Tibial nerve (tissue), 4 donors: ENCODE data around the gene UNC80. TPM values are rescaled to one million over a fixed set of nuclear protein-coding genes. Genes with fewer than 3 reads are reported as not detected.
A peak's percentile ranks its signal among the peaks of the same experiment; 100 is the strongest.

ENCODE experiments used
- DNase-seq, 2 donors: peaks; one replicate each; pipeline ENCODE4 v3.0.0-alpha.2; 2019; ENCODE audit warnings: low spot score in 2 of 2
- H3K27ac ChIP-seq, 4 donors: fragments of 200-600 bp; sonication (generic) in 3 of 4; one replicate each; pipeline ENCODE4 v1.5.1; 2017 to 2019; ENCODE audit warnings: mild to moderate bottlenecking in 1 of 4
- H3K27me3 ChIP-seq, 2 donors: fragments of 200-600 bp; sonication (generic) in 1 of 2; one replicate each; pipeline versions ENCODE4 v1.5.1 to v1.6.0; 2017 to 2019
- H3K36me3 ChIP-seq, 3 donors: fragments of 200-600 bp; sonication (generic); one replicate each; pipeline ENCODE4 v1.5.1; 2018 to 2019
- H3K4me1 ChIP-seq, 4 donors: fragments of 200-600 bp; sonication (generic) in 3 of 4; one replicate each; pipeline ENCODE4 v1.5.1; 2017 to 2019
- H3K4me3 ChIP-seq, 4 donors: fragments of 200-600 bp; sonication (generic) in 3 of 4; one replicate each; pipeline ENCODE4 v1.5.1; 2017 to 2019; ENCODE audit warnings: mild to moderate bottlenecking in 1 of 4, moderate library complexity in 1 of 4
- H3K9me3 ChIP-seq, 4 donors: fragments of 200-600 bp; sonication (generic) in 3 of 4; one replicate each; pipeline ENCODE4 v1.5.1; 2017 to 2019
- EP300 ChIP-seq, 2 donors: sonication (generic); formaldehyde crosslinking; IDR thresholded peaks; one replicate each; pipeline ENCODE4 v1.6.1; 2017; ENCODE audit warnings: antibody characterized with exemption in 2 of 2, mild to moderate bottlenecking in 1 of 2
- POLR2A ChIP-seq, 2 donors: fragments of 450-650 bp; IDR thresholded peaks; one replicate each; pipeline ENCODE4 v1.6.1; 2017; ENCODE audit warnings: antibody characterized with exemption in 2 of 2, mild to moderate bottlenecking in 2 of 2, moderate library complexity in 2 of 2
- WGBS, 2 donors: methylation state at CpG; one replicate each; pipeline ENCODE4 v1.1.5; 2018; 5-methylcytosine and 5-hydroxymethylcytosine counted together
- total RNA-seq, 4 donors: library from RNA; depleted of rRNA; stranded (reverse); fragments of >200 nt; gene quantifications; one replicate each; pipeline ENCODE4 v1.1.0, GENCODE V29; 2016
- TF ChIP-seq, protein P1 (sequence below), 5 experiments: fragments of 200-600 bp in 3 of 5; fragments of 450-650 bp in 2 of 5; sonication (generic) in 3 of 5; IDR thresholded peaks; one replicate each; pipeline ENCODE4 v1.5.1; 2016 to 2019; ENCODE audit warnings: antibody characterized with exemption in 5 of 5, mild to moderate bottlenecking in 3 of 5, moderate library complexity in 2 of 5

UNC80 gene
- total RNA-seq, 4 donors from 2014 or later: 0.22 to 0.30 TPM; not detected in 2

DNA sequence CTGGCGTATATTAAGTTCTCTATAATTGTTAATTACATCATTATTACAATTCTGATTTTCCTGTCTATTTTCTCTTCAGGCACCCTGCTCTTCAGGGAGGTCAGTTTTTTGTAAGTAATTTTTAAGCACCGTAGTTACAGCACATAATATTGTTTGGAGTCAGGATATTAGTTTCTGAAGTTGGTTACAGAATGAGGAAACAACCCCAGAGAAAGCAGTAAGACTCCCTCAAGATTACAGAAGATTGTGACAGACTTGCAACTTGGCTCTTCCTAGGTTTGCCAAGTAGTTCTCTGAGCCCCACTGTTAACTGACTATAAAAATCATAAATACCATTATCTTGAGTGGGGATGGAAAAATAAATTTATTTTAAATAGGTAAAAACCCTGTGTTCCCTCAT is 231.7 kb downstream of the UNC80 start:
- 29 to 31% methylated on average over 2 of the region's 2 CpGs for WGBS, 2 donors
- DNase-seq: no peak
- no peak for TF ChIP-seq EP300 (IDR thresholded peaks at IDR 0.05)
- TF ChIP-seq, protein P1, sequence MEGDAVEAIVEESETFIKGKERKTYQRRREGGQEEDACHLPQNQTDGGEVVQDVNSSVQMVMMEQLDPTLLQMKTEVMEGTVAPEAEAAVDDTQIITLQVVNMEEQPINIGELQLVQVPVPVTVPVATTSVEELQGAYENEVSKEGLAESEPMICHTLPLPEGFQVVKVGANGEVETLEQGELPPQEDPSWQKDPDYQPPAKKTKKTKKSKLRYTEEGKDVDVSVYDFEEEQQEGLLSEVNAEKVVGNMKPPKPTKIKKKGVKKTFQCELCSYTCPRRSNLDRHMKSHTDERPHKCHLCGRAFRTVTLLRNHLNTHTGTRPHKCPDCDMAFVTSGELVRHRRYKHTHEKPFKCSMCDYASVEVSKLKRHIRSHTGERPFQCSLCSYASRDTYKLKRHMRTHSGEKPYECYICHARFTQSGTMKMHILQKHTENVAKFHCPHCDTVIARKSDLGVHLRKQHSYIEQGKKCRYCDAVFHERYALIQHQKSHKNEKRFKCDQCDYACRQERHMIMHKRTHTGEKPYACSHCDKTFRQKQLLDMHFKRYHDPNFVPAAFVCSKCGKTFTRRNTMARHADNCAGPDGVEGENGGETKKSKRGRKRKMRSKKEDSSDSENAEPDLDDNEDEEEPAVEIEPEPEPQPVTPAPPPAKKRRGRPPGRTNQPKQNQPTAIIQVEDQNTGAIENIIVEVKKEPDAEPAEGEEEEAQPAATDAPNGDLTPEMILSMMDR (IDR thresholded peaks at IDR 0.05): no peak
- H3K9me3 ChIP-seq: no peaks in the 10 kb centered on the region
- H3K4me3 ChIP-seq: peak overlapping the region; percentile 51 to 84 (median 73)
- H3K4me1 ChIP-seq: peaks cover 8 to 54% (median 22%) of the 10 kb centered on the region in 4 donors
- H3K36me3 ChIP-seq: no peaks in the 10 kb centered on the region
- peak overlapping the region in 1 of 4 donors; percentile 3 for H3K27ac ChIP-seq
- no peaks in the 10 kb centered on the region for H3K27me3 ChIP-seq

DNA sequence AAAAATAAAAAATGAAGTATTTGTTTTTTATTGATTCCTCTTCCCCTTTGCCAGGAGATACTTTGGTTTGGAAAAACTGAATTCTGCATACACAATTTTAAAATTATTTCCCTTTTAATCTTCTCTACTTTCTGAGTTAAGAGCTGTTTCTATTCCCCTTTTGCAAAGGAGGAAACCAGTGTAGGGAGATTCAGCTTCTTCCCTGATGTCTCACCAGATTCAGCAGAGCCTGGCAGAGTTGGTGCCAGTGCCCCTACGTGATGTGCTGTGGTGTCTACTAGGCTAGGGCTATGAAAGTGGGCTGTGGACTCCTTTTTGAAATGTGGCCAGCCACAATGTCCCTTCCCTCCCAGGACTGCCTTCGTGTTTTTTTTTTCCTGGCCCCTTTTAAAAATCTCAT is 233.2 kb downstream of the UNC80 start:
- no peaks in the 10 kb centered on the region for H3K27me3 ChIP-seq

DNA sequence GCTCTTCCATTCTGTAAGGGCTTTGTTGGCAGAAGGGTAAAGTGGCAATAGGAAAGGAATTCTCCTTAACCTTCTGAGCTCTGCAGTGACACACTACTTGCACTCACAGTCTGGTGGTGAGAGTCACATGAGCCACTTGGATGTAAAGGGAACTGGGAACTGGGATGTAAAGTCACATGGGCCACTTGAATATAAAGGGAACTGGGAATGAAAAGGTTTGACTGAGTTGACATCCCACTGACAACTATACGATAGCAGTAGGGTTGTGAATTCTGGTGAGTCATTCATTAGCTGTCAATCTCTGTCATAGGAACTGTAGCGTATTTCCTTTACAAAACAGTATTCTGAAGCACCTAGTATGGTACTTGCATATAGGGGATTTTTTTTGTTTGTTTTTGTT is 236.3 kb downstream of the UNC80 start:
- no peak overlapping the region for H3K4me3 ChIP-seq
- H3K27ac ChIP-seq: no peak overlapping the region
- H3K36me3 ChIP-seq: peaks cover 0 to 28% (median 0%) of the 10 kb centered on the region in 3 donors
- H3K4me1 ChIP-seq: peaks cover 8 to 52% (median 17%) of the 10 kb centered on the region in 4 donors
- 66% methylated on average over 2 of the region's 2 CpGs for WGBS, 2 donors
- DNase-seq: peak in 1 of 2 donors; percentile 20
- H3K27me3 ChIP-seq: no peaks in the 10 kb centered on the region
- H3K9me3 ChIP-seq: no peaks in the 10 kb centered on the region
- no peak for TF ChIP-seq POLR2A (IDR thresholded peaks at IDR 0.05)
- TF ChIP-seq, protein P1 (IDR thresholded peaks at IDR 0.05): no peak
- TF ChIP-seq EP300 (IDR thresholded peaks at IDR 0.05): peak in 1 of 2 donors; percentile 43

More for the DNA sequence above, 233.2 kb downstream of the UNC80 start:
- DNase-seq: no peak
- Histone ChIP-seq H3K27ac (no peak overlapping the region), H3K9me3 (no peaks in the 10 kb centered on the region), H3K4me1 (peaks cover 8 to 54% (median 22%) of the 10 kb centered on the region in 4 donors), H3K4me3 (no peak overlapping the region), H3K36me3 (peaks cover 0 to 3% (median 0%) of the 10 kb centered on the region in 3 donors)
- 63% methylated on average over 2 of the region's 2 CpGs for WGBS, 2 donors
- TF ChIP-seq EP300 (IDR thresholded peaks at IDR 0.05): no peak
- TF ChIP-seq, protein P1 (IDR thresholded peaks at IDR 0.05): no peak
- TF ChIP-seq POLR2A (IDR thresholded peaks at IDR 0.05): no peak

DNA sequence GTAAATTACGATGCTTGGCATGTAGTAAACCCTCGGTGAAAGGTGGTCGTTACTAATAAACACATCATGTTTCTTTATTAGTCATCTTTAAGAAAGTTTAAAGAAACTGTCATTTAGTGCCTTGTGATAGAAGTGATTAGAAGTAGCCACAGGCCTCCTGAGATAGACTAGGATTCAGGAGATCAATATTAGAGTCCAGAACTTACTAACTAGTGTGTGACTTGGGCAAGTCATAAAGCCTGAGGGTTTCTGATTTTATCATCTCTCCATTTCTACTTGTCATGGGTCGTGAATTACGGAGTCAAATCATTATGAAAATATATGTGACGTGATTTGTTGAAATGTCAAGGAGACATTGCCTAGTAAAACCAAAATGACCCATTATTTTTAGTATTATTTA is 237.5 kb downstream of the UNC80 start:
- no peak overlapping the region for H3K4me3 ChIP-seq
- H3K27ac ChIP-seq: no peak overlapping the region
- TF ChIP-seq POLR2A (IDR thresholded peaks at IDR 0.05) (no peak), EP300 (IDR thresholded peaks at IDR 0.05) (no peak)
- TF ChIP-seq, protein P1 (IDR thresholded peaks at IDR 0.05): no peak
- H3K36me3 ChIP-seq: peaks cover 0 to 38% (median 0%) of the 10 kb centered on the region in 3 donors
- H3K4me1 ChIP-seq: peaks cover 0 to 42% (median 8%) of the 10 kb centered on the region in 4 donors
- H3K9me3 ChIP-seq: no peaks in the 10 kb centered on the region
- WGBS, 2 donors: 78 to 80% methylated on average over 6 of the region's 6 CpGs
- H3K27me3 ChIP-seq: no peaks in the 10 kb centered on the region
- no peak for DNase-seq

DNA sequence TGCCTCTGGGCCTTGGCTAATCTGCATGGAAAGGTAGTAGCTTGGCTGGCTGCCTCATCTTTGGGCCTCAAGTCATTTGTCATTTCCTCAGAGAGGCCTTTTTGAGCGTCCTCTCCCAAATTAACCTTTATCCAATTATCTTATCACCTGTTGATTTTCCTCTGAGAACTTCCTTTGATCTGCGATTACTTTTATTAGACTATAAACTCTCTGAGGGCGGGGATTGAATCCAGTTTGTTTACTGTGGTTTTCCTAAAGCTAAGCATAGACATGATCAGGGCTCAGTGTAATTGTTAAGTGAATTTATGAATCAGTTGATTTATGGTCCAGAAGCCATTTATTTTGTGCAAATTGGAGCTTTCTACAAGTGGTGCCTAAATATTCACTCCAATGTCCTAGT is 238.3 kb downstream of the UNC80 start:
- 83 to 85% methylated on average over 3 of the region's 3 CpGs for WGBS, 2 donors
- peaks cover 0 to 46% (median 0%) of the 10 kb centered on the region in 3 donors for H3K36me3 ChIP-seq
- no peak for DNase-seq
- H3K9me3 ChIP-seq: no peaks in the 10 kb centered on the region
- H3K4me1 ChIP-seq: peaks cover 0 to 34% (median 6%) of the 10 kb centered on the region in 4 donors
- H3K4me3 ChIP-seq: no peak overlapping the region
- no peaks in the 10 kb centered on the region for H3K27me3 ChIP-seq
- TF ChIP-seq, protein P1 (IDR thresholded peaks at IDR 0.05): no peak
- TF ChIP-seq EP300 (IDR thresholded peaks at IDR 0.05): no peak
- no peak for TF ChIP-seq POLR2A (IDR thresholded peaks at IDR 0.05)
- H3K27ac ChIP-seq: no peak overlapping the region
